ENCODE results near the gene CTSC. TPM values are rescaled to one million over a fixed set of nuclear protein-coding genes. Genes with fewer than 3 reads are reported as not detected.
A peak's percentile ranks its signal among the peaks of the same experiment; 100 is the strongest.

Gene CTSC
- polyA plus RNA-seq, 3 donors, result 150 to 415 (median 284) TPM

DNA sequence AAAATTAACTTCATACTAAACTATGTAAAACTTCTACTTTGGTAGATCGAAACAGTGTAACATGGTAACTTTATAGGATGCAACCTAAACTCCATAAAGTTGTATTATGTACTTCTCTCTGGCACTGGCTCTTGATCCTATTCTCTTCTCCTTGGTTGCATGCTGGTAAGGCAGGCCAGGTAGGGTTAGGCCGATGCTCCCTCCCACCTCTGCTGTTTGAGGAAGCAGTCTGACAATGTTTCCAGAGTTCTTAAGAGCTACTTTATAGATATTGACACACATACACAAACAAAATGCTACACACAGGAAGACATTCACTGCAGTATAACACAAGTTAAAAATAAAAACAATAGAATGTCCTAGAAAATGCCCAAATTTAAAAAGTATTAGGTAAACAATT is 22.5 kb downstream of the CTSC start:
- Histone ChIP-seq H3K27ac (ENCODE audit: low read depth in 1 of 2, low read length in 2 of 2) (peak overlapping the region in 1 of 2 donors; percentile 12), H3K9ac (ENCODE audit: insufficient read depth, low read length, poor library complexity, severe bottlenecking) (no peak overlapping the region), H4K20me1 (ENCODE audit: insufficient read depth, low read length) (peaks cover 83% of the 10 kb centered on the region), H2AFZ (ENCODE audit: insufficient read depth, low read depth, low read length, poor library complexity, severe bottlenecking) (no peak overlapping the region), H3K4me2 (replicated peaks; ENCODE audit: extremely low read depth, low read length, poor library complexity, severe bottlenecking) (no peak overlapping the region), H3K27me3 (ENCODE audit: control insufficient read depth in 2 of 2, insufficient read depth in 2 of 2, low read length in 2 of 2) (no peaks in the 10 kb centered on the region), H3K4me3 (replicated peaks in 1 of 3; ENCODE audit: low read depth in 2 of 3, low read length in 3 of 3) (no peak overlapping the region), H3K9me3 (replicated peaks in 1 of 2; ENCODE audit: control insufficient read depth in 1 of 2, insufficient read depth in 1 of 2, low read length in 2 of 2) (no peaks in the 10 kb centered on the region), H3K79me2 (ENCODE audit: insufficient read depth, low read length) (peaks cover 69% of the 10 kb centered on the region), H3K4me1 (ENCODE audit: control insufficient read depth in 1 of 2, insufficient read depth in 2 of 2, low read length in 2 of 2) (no peaks in the 10 kb centered on the region), H3K36me3 (replicated peaks in 1 of 2; ENCODE audit: control insufficient read depth in 1 of 2, insufficient read depth in 2 of 2, low read length in 2 of 2) (peaks cover 18 to 60% of the 10 kb centered on the region in 2 donors)
- H3K4me3 Mint-ChIP-seq, result no peak overlapping the region
- intact Hi-C loops (cut with micrococcal nuclease), result no loop called here
- TF ChIP-seq, protein P1, sequence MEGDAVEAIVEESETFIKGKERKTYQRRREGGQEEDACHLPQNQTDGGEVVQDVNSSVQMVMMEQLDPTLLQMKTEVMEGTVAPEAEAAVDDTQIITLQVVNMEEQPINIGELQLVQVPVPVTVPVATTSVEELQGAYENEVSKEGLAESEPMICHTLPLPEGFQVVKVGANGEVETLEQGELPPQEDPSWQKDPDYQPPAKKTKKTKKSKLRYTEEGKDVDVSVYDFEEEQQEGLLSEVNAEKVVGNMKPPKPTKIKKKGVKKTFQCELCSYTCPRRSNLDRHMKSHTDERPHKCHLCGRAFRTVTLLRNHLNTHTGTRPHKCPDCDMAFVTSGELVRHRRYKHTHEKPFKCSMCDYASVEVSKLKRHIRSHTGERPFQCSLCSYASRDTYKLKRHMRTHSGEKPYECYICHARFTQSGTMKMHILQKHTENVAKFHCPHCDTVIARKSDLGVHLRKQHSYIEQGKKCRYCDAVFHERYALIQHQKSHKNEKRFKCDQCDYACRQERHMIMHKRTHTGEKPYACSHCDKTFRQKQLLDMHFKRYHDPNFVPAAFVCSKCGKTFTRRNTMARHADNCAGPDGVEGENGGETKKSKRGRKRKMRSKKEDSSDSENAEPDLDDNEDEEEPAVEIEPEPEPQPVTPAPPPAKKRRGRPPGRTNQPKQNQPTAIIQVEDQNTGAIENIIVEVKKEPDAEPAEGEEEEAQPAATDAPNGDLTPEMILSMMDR (IDR thresholded peaks at IDR 0.05), result no peak
- no peaks in the 10 kb centered on the region for H3K27me3 Mint-ChIP-seq (ENCODE audit: low read depth in 3 of 3)
- peak overlapping the region in 2 of 7 donors; percentile 51 to 69 for H3K27ac Mint-ChIP-seq
- H3K36me3 Mint-ChIP-seq, result peaks cover 28 to 49% of the 10 kb centered on the region in 2 donors
- H3K4me1 Mint-ChIP-seq, result peaks cover 3% of the 10 kb centered on the region
- DNase-seq, result no peak
- H3K9me3 Mint-ChIP-seq, result no peaks in the 10 kb centered on the region
- WGBS (ENCODE audit: insufficient coverage), result 100% methylated on average over 1 of the region's 2 CpGs

DNA sequence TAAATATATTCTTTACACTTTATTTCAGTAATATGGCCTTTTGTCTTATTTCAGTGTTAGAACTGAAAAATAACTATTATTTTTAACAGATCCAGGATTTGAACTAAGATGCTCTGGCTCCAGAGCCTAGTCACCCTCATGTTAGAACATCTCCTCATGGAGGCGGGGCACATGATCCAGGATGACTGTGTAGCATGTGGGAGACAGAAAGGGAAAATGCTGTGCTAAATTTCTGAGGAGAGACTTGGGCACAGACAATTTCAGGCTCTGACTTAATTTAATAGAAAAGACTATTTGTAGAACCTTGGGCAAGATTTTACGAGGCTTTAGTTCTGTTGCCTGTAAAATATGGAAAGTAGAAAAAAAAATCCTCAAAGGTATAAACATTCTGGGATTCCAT is 24.1 kb downstream of the CTSC start:
- no peak overlapping the region for H3K4me3 Mint-ChIP-seq
- H3K79me2 ChIP-seq (ENCODE audit: insufficient read depth, low read length), result peaks cover 56% of the 10 kb centered on the region
- no CpG with 5 or more reads among the region's 2 CpGs for WGBS (ENCODE audit: insufficient coverage)
- no peak for DNase-seq
- H3K9ac ChIP-seq (ENCODE audit: insufficient read depth, low read length, poor library complexity, severe bottlenecking), result no peak overlapping the region
- no peaks in the 10 kb centered on the region for H3K9me3 Mint-ChIP-seq
- H3K27me3 ChIP-seq (ENCODE audit: control insufficient read depth in 2 of 2, insufficient read depth in 2 of 2, low read length in 2 of 2), result no peaks in the 10 kb centered on the region
- no peaks in the 10 kb centered on the region for H3K9me3 ChIP-seq (replicated peaks in 1 of 2; ENCODE audit: control insufficient read depth in 1 of 2, insufficient read depth in 1 of 2, low read length in 2 of 2)
- intact Hi-C loops (cut with micrococcal nuclease), result no loop called here
- H3K36me3 Mint-ChIP-seq, result peaks cover 38 to 61% of the 10 kb centered on the region in 2 donors
- no peaks in the 10 kb centered on the region for H3K27me3 Mint-ChIP-seq (ENCODE audit: low read depth in 3 of 3)
- H3K4me2 ChIP-seq (replicated peaks; ENCODE audit: extremely low read depth, low read length, poor library complexity, severe bottlenecking), result no peak overlapping the region
- no peak overlapping the region for H2AFZ ChIP-seq (ENCODE audit: insufficient read depth, low read depth, low read length, poor library complexity, severe bottlenecking)
- no peaks in the 10 kb centered on the region for H3K4me1 ChIP-seq (ENCODE audit: control insufficient read depth in 1 of 2, insufficient read depth in 2 of 2, low read length in 2 of 2)
- TF ChIP-seq, protein P1 (IDR thresholded peaks at IDR 0.05), result no peak
- peaks cover 79% of the 10 kb centered on the region for H4K20me1 ChIP-seq (ENCODE audit: insufficient read depth, low read length)
- peak overlapping the region in 4 of 7 donors; percentile 10 to 55 (median 28) for H3K27ac Mint-ChIP-seq
- H3K27ac ChIP-seq (ENCODE audit: low read depth in 1 of 2, low read length in 2 of 2), result peak overlapping the region in 1 of 2 donors; percentile 44
- H3K4me1 Mint-ChIP-seq, result peaks cover 3% of the 10 kb centered on the region
- no peak overlapping the region for H3K4me3 ChIP-seq (replicated peaks in 1 of 3; ENCODE audit: low read depth in 2 of 3, low read length in 3 of 3)
- peaks cover 30 to 75% of the 10 kb centered on the region in 2 donors for H3K36me3 ChIP-seq (replicated peaks in 1 of 2; ENCODE audit: control insufficient read depth in 1 of 2, insufficient read depth in 2 of 2, low read length in 2 of 2)

Data from CD14-positive monocyte (primary cell).